GM18526 (cell line): ENCODE measurements around the gene TVP23A.

Experiments
- POLR2A ChIP-seq: IDR thresholded peaks from 3 replicates; pipeline ENCODE4 v1.6.1; 2011; ENCODE audit not compliant: insufficient read length; ENCODE audit errors: extremely low read depth

TVP23A gene

GRCh38 chr16:10817963-10818941, at the start of gene TVP23A:
Gene TVP23A (minus strand): TSS chr16:10818794. CDS start chr16:10818493, 301 bp downstream.
- TF ChIP-seq POLR2A, result no peak

DNA sequence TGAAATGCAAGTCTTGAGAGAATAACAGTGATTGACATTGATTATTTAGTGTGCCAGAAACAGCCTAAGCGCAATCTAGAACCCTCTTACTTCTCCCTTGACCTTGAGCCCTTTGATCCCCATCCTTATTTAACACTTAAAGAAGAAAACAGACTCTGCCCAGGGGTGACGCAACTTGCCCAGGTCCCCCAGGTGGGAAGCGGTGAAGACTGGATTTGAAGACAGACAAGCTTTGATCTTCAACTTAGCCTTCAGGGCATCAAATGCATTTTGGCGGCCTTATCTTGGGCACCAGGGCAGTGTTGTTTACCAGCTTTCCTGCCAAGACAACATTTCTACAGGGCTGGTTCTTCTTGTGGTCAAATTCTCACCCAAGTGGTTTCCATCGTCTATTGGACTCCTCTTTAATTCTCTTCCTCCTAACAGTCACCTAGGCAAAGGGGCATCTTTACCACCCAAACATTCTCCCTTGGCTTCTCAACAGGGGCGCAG, 49.6 kb upstream of the TVP23A start:
- no peak for TF ChIP-seq POLR2A

GRCh38 chr16:10867199-10867598, 48.6 kb upstream of the TVP23A start:
- no peak for TF ChIP-seq POLR2A

- TF ChIP-seq POLR2A, result no peak
These were observed 47.7 kb upstream of the TVP23A start for GRCh38 chr16:10865991-10866966.

DNA sequence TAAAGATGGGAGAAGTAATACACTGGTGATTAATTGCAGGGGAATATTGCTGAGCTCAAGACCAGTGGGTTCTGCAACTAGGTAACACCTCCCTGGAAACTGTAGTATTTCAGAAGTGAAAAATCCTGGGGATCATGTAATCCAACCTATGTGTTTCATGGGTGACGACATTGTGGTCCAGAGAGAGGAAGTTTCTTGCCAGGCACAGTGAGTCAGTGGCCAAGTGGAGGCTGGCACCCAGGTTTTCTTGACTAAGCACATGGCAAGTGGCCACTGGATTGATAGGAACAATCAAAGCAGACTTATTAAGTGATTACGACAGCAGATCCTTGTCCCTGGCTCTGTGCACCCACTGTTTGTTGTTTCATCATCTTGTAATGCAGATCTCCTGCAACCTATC, 43.8 kb upstream of the TVP23A start:
- TF ChIP-seq POLR2A, result no peak

DNA sequence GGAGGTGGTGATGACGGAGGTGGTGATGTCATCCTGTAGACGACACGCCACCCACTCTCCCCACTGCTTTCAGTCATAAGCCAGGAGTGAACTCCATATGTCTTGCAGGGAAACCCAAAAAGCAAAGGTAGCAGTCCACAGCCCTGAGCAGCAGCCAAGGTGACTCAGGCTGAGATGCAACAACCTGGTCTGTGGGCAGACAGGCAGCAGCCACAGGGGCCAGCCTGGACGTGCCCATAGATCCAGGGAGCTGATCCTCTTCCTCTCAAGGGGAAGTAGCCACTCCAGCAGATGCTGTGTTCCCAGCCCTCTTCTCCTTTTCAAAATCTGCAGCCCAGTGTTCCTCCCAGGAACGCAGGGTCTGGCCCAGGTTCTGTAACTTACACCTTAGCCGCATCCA, 41.1 kb upstream of the TVP23A start:
- no peak for TF ChIP-seq POLR2A

GRCh38 chr16:10859020-10859419, 40.4 kb upstream of the TVP23A start:
- no peak for TF ChIP-seq POLR2A

DNA sequence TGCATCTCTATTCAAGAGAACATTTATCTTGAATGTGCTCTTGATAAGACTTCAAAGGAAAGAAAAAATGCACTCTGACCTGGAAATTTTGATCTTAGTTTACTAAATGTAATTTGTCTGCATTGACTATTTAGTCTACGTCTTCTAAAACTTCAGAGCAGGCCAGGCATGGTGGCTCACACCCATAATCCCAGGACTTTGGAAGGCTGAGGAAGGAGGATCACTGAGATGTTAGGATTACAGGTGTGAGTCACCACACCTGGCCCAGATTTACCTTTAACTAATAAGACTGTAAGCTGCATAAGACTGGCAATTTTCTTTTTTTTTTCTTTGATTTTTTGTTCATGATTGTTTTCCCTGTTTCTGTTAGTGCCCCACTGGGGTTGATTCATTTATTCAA, 39.6 kb upstream of the TVP23A start:
- no peak for TF ChIP-seq POLR2A

DNA sequence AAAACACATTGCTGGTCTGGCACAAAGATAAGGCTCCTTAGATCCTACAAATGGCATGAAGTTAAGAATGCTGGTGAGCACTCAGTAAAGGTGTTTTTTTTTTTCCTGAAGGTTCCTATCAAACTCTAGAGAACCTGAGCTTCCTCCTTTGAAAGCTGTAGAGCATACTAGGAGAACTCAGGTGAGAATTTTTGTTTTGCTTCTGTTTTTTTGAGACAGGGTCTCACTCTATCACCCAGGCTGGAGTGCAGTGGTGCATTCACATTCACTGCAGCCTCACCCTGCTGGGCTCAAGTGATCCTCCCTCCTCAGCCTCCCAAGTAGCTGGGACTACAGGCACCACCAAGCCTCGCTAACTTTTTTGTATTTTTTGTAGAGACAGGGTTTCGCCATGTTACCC, 37.4 kb upstream of the TVP23A start:
- no peak for TF ChIP-seq POLR2A

GRCh38 chr16:10852948-10853347, 34.4 kb upstream of the TVP23A start:
- TF ChIP-seq POLR2A, result no peak

DNA sequence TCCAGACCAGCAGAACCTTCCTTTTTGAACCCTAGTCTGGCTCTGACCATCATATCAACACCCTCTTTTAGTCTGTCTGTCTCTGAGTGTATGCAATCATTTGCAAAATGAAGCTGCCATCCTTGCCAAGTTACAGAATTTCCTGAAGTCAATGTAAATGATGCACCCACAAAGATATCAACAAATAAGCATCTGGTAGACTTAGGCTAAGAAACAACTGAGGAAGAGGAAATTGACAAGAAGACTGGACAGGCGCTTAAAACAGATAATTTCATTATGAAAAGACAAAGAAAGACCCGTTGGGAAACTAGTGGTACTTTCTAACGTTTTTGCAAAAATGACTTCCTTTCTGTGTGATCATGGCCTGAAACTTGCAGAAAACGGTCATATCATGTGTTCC, 33.7 kb upstream of the TVP23A start:
- TF ChIP-seq POLR2A, result no peak

DNA sequence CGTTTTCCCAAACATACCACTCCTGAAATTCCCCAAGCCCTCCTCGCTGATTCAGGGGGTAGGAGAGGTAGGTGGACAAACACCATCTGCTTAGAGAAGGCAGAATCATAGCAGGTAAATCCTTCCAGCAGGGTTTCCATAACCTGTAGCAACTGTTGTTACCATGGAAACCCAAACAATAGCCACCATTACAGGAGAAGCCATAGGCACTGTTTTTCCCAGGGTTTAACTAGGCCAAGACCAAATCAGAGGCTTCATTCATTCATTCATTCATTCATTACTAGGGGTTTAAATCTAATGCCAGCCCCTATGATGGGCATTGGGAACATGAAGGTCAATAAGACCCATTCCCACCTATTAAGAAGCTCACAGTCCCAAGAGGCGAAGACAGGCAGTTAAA, 32.9 kb upstream of the TVP23A start:
- TF ChIP-seq POLR2A, result no peak

- no peak for TF ChIP-seq POLR2A
These were observed 31.9 kb upstream of the TVP23A start for GRCh38 chr16:10850478-10850850.

DNA sequence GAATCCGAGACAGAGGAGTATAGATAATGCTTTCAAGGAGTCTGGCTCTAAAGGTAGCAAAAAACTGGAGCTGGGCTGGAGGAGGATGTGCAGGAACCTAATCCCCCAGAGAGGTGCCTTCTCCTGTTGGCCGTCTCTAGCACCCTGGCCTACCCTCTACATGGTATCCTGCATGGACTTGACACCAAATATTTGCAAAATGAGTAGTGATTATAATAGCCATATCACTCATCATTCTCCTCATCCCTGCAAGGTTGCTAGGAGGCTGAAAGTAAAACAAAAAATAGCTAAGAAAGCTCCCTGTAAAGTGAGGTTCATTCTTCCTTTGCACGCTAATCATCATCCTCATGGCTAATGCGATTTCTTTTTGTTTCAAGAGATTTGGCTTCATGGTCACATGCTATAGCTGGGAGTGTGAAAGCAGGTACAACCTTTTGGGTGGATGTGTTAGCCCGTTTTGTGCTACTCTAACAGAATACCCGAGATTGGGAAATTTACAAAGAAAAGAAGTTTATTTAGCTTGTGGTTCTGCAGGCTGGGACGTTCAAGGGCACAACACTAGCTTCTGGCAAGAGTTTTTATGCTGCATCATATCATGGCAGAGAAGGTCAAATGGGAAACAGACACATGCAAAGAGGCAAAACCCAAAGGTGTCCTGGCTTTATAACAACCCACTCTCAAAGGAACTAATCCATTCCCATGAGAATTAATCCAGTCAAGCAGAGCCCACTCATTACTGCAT, 31.3 kb upstream of the TVP23A start:
- TF ChIP-seq POLR2A, result no peak

DNA sequence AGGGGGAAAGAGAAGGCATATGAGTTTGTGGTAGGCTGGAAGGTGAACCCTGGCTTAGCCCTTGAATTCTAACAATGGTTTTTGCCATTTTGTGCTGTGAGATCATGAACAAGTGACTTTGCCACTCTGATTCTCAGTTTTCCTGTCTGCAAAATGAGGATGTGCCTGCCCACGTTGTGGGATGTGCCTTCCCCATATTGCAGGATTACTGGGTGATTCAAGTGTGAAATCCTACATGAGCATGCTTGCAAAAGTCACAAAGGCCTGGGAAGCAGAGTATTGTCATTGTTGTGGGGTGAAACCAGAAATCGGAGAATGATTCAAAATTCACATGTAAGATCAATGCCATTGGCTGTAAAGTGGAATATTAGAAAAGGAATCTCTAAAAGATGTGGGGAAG, 28.6 kb upstream of the TVP23A start:
- TF ChIP-seq POLR2A, result no peak
